ENCODE data around the gene PRKCA. TPM values are rescaled to one million over a fixed set of nuclear protein-coding genes. Genes with fewer than 3 reads are reported as not detected.

PRKCA gene
- total and polyA plus RNA-seq, 9 of the 15 experiments (the other 6 are each of a cell fraction or from before 2014, with no cell fraction given), result 3.2 to 33.0 (median 17.8) TPM

- TF ChIP-seq ATF4 (CRISPR knock-in tag; IDR thresholded peaks at IDR 0.05) (no peak), SAFB2 (IDR thresholded peaks at IDR 0.05; ENCODE audit: borderline replicate concordance, low read depth, low read length, severe bottlenecking) (no peak), KAT8 (IDR thresholded peaks at IDR 0.05; ENCODE audit: low read depth) (no peak), ZNF780A (CRISPR knock-in tag; IDR thresholded peaks at IDR 0.05) (no peak)
These were observed 193.9 kb downstream of the PRKCA start (continued) for GRCh38 chr17:66496306-66496705.

DNA sequence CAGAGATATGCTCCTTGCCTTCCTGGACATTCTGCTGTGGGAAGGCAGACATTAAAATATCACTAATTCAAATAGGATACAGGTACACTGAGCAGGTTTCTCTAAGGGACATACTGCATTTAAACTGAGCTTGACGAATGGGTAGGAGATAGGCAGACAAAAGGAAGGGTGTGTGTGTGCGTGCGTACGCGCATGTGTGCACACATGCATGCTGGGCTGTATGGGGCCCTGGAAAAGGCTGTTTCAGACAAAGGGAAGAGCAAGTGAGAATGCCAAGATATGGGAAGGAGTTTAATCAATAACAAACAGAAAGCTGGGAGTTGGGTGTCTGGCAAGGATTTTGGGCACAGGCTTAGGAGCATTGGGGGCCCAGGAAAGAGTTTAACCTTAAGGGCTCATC, 196.2 kb downstream of the PRKCA start:
- no peak for DNase-seq (ENCODE audit: extremely low read depth in 1 of 4, low spot score in 3 of 4)
- H3K4me1 ChIP-seq (replicated peaks in 1 of 2; ENCODE audit: control insufficient read depth in 2 of 2, insufficient read depth in 2 of 2, low read length in 2 of 2), result peaks cover 0 to 23% of the 10 kb centered on the region in 2 experiments; a peak in 3 of 5 replicates
- peaks cover 11% of the 10 kb centered on the region; the same call in 1 of the 3 replicates for H3K36me3 ChIP-seq (ENCODE audit: control insufficient read depth, insufficient read depth, low read length)
- H3K27ac ChIP-seq (ENCODE audit: extremely low read depth, low read depth, low read length), result no peak overlapping the region
- ChIA-PET POLR2A (no interaction called here), CTCF (ENCODE audit: low intra/inter-chr PET ratio) (no interaction called here)
- no peaks in the 10 kb centered on the region for H3K9me1 ChIP-seq (ENCODE audit: control insufficient read depth, insufficient read depth, low read length)
- no peak overlapping the region for H3K4me3 ChIP-seq
- H3K9ac ChIP-seq (ENCODE audit: insufficient read depth in 1 of 2, low read depth in 2 of 2, low read length in 2 of 2), result no peak overlapping the region
- H3K9me3 ChIP-seq (replicated peaks; ENCODE audit: control insufficient read depth, insufficient read depth, low read depth, low read length), result no peaks in the 10 kb centered on the region
- H3K4me2 ChIP-seq (ENCODE audit: insufficient read depth, low read length), result no peak overlapping the region
- BruUV-seq (replicated peaks), result no TSS peak
- no peak overlapping the region for H2AFZ ChIP-seq (ENCODE audit: low read depth, low read length)
- H3K27me3 ChIP-seq (ENCODE audit: control insufficient read depth in 2 of 2, insufficient read depth in 2 of 2, low read length in 2 of 2), result no peaks in the 10 kb centered on the region
- intact Hi-C loops (cut with micrococcal nuclease), result no loop called here
- FAIRE-seq, result no peak
- ATAC-seq, result no peak
- TF ChIP-seq TCF3 (CRISPR knock-in tag; IDR thresholded peaks at IDR 0.05) (no peak), DMBX1 (CRISPR knock-in tag; IDR thresholded peaks at IDR 0.05; ENCODE audit: borderline replicate concordance) (no peak)
- in situ Hi-C loops (cut with MboI), result no loop called here
- H3K79me2 ChIP-seq (ENCODE audit: control insufficient read depth, insufficient read depth, low read length), result peaks cover 16% of the 10 kb centered on the region
- WGBS (ENCODE audit: insufficient coverage, low coverage, missing lambda C conversion rate), result 67% methylated on average over 1 of the region's 5 CpGs
- H4K20me1 ChIP-seq (replicated peaks; ENCODE audit: control insufficient read depth, insufficient read depth, low read length), result no peaks in the 10 kb centered on the region

All from K562 (cell line).